ENCODE measurements around the gene PTPRE. TPM values are rescaled to one million over a fixed set of nuclear protein-coding genes. Genes with fewer than 3 reads are reported as not detected.

Gene PTPRE
- total and polyA plus RNA-seq, 2 experiments from 2014 or later = 4.2 to 8.8 TPM

DNA sequence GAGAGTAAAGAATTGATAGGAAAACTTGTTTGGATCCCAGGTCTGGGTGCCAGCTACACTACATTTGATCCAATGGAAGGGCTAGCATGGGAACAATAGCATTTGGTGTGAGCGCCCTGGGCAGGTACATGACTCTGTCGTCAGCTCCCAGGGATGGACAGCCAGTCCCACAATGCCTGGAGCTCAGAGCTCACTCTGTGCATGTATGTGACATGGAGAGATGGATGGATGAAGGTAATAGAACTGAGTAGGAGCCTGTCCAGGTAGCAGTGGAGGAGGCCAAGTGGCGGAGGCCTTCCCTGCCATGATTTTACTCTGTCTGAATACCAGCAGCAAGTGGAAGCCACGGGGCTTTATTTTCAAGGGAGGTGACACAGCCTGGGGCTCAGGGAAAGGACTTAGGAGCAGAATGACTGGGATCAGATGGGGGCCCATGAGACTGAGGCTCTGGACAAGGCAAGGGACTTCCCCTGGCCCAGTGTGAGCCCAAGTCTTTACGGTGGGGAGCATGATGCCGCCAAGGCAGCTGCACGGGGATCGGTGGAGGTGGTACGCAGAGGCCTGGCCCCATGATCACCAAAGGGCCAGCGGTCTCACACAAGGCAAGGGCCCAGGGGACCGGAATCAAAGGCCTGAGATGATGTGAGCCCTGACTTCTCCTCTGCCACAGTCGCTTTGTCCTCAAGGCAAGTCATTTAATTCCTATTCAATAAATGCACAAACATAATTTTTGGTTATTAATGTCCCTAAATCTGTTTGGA is 5.9 kb downstream of the PTPRE start:
- TF ChIP-seq, protein P1, sequence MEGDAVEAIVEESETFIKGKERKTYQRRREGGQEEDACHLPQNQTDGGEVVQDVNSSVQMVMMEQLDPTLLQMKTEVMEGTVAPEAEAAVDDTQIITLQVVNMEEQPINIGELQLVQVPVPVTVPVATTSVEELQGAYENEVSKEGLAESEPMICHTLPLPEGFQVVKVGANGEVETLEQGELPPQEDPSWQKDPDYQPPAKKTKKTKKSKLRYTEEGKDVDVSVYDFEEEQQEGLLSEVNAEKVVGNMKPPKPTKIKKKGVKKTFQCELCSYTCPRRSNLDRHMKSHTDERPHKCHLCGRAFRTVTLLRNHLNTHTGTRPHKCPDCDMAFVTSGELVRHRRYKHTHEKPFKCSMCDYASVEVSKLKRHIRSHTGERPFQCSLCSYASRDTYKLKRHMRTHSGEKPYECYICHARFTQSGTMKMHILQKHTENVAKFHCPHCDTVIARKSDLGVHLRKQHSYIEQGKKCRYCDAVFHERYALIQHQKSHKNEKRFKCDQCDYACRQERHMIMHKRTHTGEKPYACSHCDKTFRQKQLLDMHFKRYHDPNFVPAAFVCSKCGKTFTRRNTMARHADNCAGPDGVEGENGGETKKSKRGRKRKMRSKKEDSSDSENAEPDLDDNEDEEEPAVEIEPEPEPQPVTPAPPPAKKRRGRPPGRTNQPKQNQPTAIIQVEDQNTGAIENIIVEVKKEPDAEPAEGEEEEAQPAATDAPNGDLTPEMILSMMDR (IDR thresholded peaks at IDR 0.05; ENCODE audit: low read depth, low read length) = no peak
- peaks cover 4% of the 10 kb centered on the region for H3K4me1 ChIP-seq (ENCODE audit: low read depth)
- H3K4me3 ChIP-seq = no peak overlapping the region
- no peak overlapping the region for H3K27ac ChIP-seq
- H3K27me3 ChIP-seq = peaks cover 21% of the 10 kb centered on the region
- H3K9me3 ChIP-seq (ENCODE audit: low read depth) = no peaks in the 10 kb centered on the region
- no peak for DNase-seq (ENCODE audit: low read depth in 1 of 2, low spot score in 1 of 2)
- no peaks in the 10 kb centered on the region for H3K36me3 ChIP-seq

DNA sequence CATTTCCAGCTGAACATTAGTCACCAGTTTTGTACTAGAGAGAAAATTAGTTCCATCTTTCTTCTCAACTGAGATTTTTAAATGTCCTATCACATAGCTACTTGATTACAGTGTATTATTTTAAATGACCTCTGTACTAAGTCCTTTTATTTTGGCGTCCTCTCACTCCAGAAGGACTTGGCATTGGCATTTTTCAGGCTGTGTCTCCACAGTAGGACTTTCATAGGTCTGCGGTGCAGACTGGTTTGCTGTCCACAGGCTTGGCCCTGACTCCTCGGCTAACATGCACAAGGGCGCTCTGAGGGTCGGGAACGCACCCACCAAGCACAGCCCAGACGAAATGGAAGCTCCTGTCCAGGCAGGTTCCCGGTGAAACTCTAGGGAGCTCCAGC is 6.5 kb downstream of the PTPRE start:
- DNase-seq (ENCODE audit: low read depth in 1 of 2, low spot score in 1 of 2) = no peak
- no peak overlapping the region for H3K4me3 ChIP-seq
- TF ChIP-seq, protein P1 (IDR thresholded peaks at IDR 0.05; ENCODE audit: low read depth, low read length) = no peak
- no peak overlapping the region for H3K27ac ChIP-seq
- H3K4me1 ChIP-seq (ENCODE audit: low read depth) = peaks cover 4% of the 10 kb centered on the region
- H3K27me3 ChIP-seq = peaks cover 15% of the 10 kb centered on the region
- no peaks in the 10 kb centered on the region for H3K9me3 ChIP-seq (ENCODE audit: low read depth)
- no peaks in the 10 kb centered on the region for H3K36me3 ChIP-seq

GRCh38 chr10:127915324-127915723 is 8.4 kb downstream of the PTPRE start:
- no peaks in the 10 kb centered on the region for H3K36me3 ChIP-seq
- H3K4me3 ChIP-seq = no peak overlapping the region
- DNase-seq (ENCODE audit: low read depth in 1 of 2, low spot score in 1 of 2) = no peak
- H3K4me1 ChIP-seq (ENCODE audit: low read depth) = peaks cover 4% of the 10 kb centered on the region
- no peak overlapping the region for H3K27ac ChIP-seq
- H3K9me3 ChIP-seq (ENCODE audit: low read depth) = no peaks in the 10 kb centered on the region
- H3K27me3 ChIP-seq = no peaks in the 10 kb centered on the region
- TF ChIP-seq, protein P1 (IDR thresholded peaks at IDR 0.05; ENCODE audit: low read depth, low read length) = no peak

GRCh38 chr10:127916826-127917225 is 9.9 kb downstream of the PTPRE start:
- TF ChIP-seq, protein P1 (IDR thresholded peaks at IDR 0.05; ENCODE audit: low read depth, low read length) = no peak
- H3K9me3 ChIP-seq (ENCODE audit: low read depth) = no peaks in the 10 kb centered on the region
- H3K4me3 ChIP-seq = no peak overlapping the region
- no peak for DNase-seq (ENCODE audit: low read depth in 1 of 2, low spot score in 1 of 2)
- H3K27me3 ChIP-seq = no peaks in the 10 kb centered on the region
- no peak overlapping the region for H3K27ac ChIP-seq
- no peaks in the 10 kb centered on the region for H3K36me3 ChIP-seq
- H3K4me1 ChIP-seq (ENCODE audit: low read depth) = peaks cover 4% of the 10 kb centered on the region

- no peaks in the 10 kb centered on the region for H3K36me3 ChIP-seq
- H3K4me1 ChIP-seq (ENCODE audit: low read depth) = peaks cover 4% of the 10 kb centered on the region
- H3K9me3 ChIP-seq (ENCODE audit: low read depth) = no peaks in the 10 kb centered on the region
- H3K4me3 ChIP-seq = no peak overlapping the region
- TF ChIP-seq, protein P1 (IDR thresholded peaks at IDR 0.05; ENCODE audit: low read depth, low read length) = no peak
- no peak for DNase-seq (ENCODE audit: low read depth in 1 of 2, low spot score in 1 of 2)
- no peaks in the 10 kb centered on the region for H3K27me3 ChIP-seq
- H3K27ac ChIP-seq = no peak overlapping the region
Observed at GRCh38 chr10:127918572-127918971, 11.7 kb downstream of the PTPRE start.

Data from cardiac muscle cell (in vitro differentiated cells and primary cell).